H9 (cell line): ENCODE results near the gene JARID2. TPM values are rescaled to one million over a fixed set of nuclear protein-coding genes. Genes with fewer than 3 reads are reported as not detected.

Experiments used
- DNase-seq: peaks from one replicate; pipeline ENCODE4 v3.0.0-alpha.2; 2017
- H2AFZ ChIP-seq: one replicate; pipeline ENCODE4 v1.6.1; 2013; ENCODE audit warnings: mild to moderate bottlenecking, low read length, control low read depth, moderate library complexity
- H2AK5ac ChIP-seq: 2 replicates; pipeline ENCODE4 v1.6.1; 2013; ENCODE audit warnings: low read length, control low read depth, mixed read lengths; ENCODE audit not compliant: insufficient read length
- H2BK120ac ChIP-seq: one replicate; pipeline ENCODE4 v1.6.1; 2013; ENCODE audit warnings: low read depth, mild to moderate bottlenecking, low read length, control low read depth, inconsistent platforms; ENCODE audit not compliant: poor library complexity, severe bottlenecking
- H2BK12ac ChIP-seq: 2 replicates; pipeline ENCODE4 v1.6.1; 2013; ENCODE audit warnings: low read length, control low read depth, mixed read lengths, low read depth; ENCODE audit not compliant: insufficient read length
- H2BK15ac ChIP-seq: 2 replicates; pipeline ENCODE4 v1.6.1; 2013; ENCODE audit warnings: low read depth, low read length, control low read depth
- H2BK20ac ChIP-seq: one replicate; pipeline ENCODE4 v1.6.1; 2013; ENCODE audit warnings: low read depth, mild to moderate bottlenecking, low read length, control low read depth, inconsistent platforms; ENCODE audit not compliant: poor library complexity, severe bottlenecking
- H2BK5ac ChIP-seq: 2 replicates; pipeline ENCODE4 v1.6.1; 2013; ENCODE audit warnings: low read length, control low read depth, mixed read lengths; ENCODE audit not compliant: insufficient read length
- H3K14ac ChIP-seq: 2 replicates; pipeline ENCODE4 v1.6.1; 2013; ENCODE audit warnings: low read length, control low read depth; ENCODE audit not compliant: insufficient read depth
- H3K18ac ChIP-seq: 2 replicates; pipeline ENCODE4 v1.6.1; 2013; ENCODE audit warnings: low read depth, mild to moderate bottlenecking, mixed read lengths, low read length, control low read depth; ENCODE audit not compliant: insufficient read length
- H3K23ac ChIP-seq: 2 replicates; pipeline ENCODE4 v1.6.1; 2013; ENCODE audit warnings: low read length, control low read depth, mixed read lengths, low read depth; ENCODE audit not compliant: insufficient read length
- H3K23me2 ChIP-seq: 2 replicates; pipeline ENCODE4 v1.6.1; 2013; ENCODE audit warnings: low read depth, mild to moderate bottlenecking, mixed read lengths, low read length, control low read depth; ENCODE audit not compliant: insufficient read length, poor library complexity, severe bottlenecking
- H3K27ac ChIP-seq: 2 replicates; pipeline ENCODE4 v1.5.1; 2013; ENCODE audit warnings: low read length, control low read depth, mixed read lengths, low read depth; ENCODE audit not compliant: insufficient read length
- H3K27me3 ChIP-seq: 2 replicates; pipeline ENCODE4 v1.6.1; 2013; ENCODE audit warnings: low read length, control low read depth, inconsistent platforms; ENCODE audit not compliant: insufficient read depth
- H3K4ac ChIP-seq: 2 replicates; pipeline ENCODE4 v1.6.1; 2013; ENCODE audit warnings: low read depth, mild to moderate bottlenecking, control low read depth, inconsistent platforms, low read length, moderate library complexity
- H3K4me1 ChIP-seq: 2 replicates; pipeline ENCODE4 v1.6.1; 2013; ENCODE audit warnings: low read length, control low read depth, inconsistent platforms; ENCODE audit not compliant: insufficient read depth
- H3K4me2 ChIP-seq: 2 replicates; pipeline ENCODE4 v1.6.1; 2013; ENCODE audit warnings: low read length, control low read depth, mixed read lengths; ENCODE audit not compliant: insufficient read length, insufficient read depth
- H3K56ac ChIP-seq: 2 replicates; pipeline ENCODE4 v1.6.1; 2013; ENCODE audit warnings: low read depth, mild to moderate bottlenecking, mixed read lengths, low read length, control low read depth; ENCODE audit not compliant: insufficient read length
- H3K79me1 ChIP-seq: 2 replicates; pipeline ENCODE4 v1.6.1; 2013; ENCODE audit warnings: low read depth, mild to moderate bottlenecking, moderate library complexity, low read length, control low read depth, inconsistent platforms; ENCODE audit not compliant: insufficient read depth, poor library complexity, severe bottlenecking
- H3K79me2 ChIP-seq: 2 replicates; pipeline ENCODE4 v1.6.1; 2013; ENCODE audit warnings: low read length, control low read depth, inconsistent platforms; ENCODE audit not compliant: insufficient read depth
- H3K9ac ChIP-seq: 2 replicates; pipeline ENCODE4 v1.6.1; 2013; ENCODE audit warnings: low read length, control low read depth, mixed read lengths; ENCODE audit not compliant: insufficient read length; ENCODE audit errors: extremely low read depth
- H3K9me3 ChIP-seq: one replicate; pipeline ENCODE4 v1.6.1; 2013; ENCODE audit warnings: low read depth, low read length, inconsistent platforms; ENCODE audit not compliant: control insufficient read depth
- H3T11ph ChIP-seq: one replicate; pipeline ENCODE4 v1.6.1; 2013; ENCODE audit warnings: mild to moderate bottlenecking, low read length, control low read depth, inconsistent platforms
- H4K20me1 ChIP-seq: one replicate; pipeline ENCODE4 v1.6.1; 2013; ENCODE audit not compliant: control insufficient read depth, insufficient read length, insufficient read depth
- H4K5ac ChIP-seq: 2 replicates; pipeline ENCODE4 v1.6.1; 2013; ENCODE audit warnings: low read depth, mild to moderate bottlenecking, mixed read lengths, low read length, control low read depth; ENCODE audit not compliant: insufficient read length
- H4K8ac ChIP-seq: replicated peaks from 2 replicates; pipeline ENCODE4 v1.6.1; 2013; ENCODE audit warnings: low read length, control low read depth, mixed read lengths, low read depth; ENCODE audit not compliant: insufficient read length
- H4K91ac ChIP-seq: 2 replicates; pipeline ENCODE4 v1.6.1; 2013; ENCODE audit warnings: low read depth, mild to moderate bottlenecking, moderate library complexity, mixed read lengths, low read length, control low read depth; ENCODE audit not compliant: insufficient read length
- H3K27ac Mint-ChIP-seq, 3 experiments: 2 replicates in 2 of 3; 3 replicates in 1 of 3; pipeline ENCODE4 v1.8.0; 2020 to 2021; ENCODE audit warnings: mixed read lengths in 3 of 3, mild to moderate bottlenecking in 1 of 3, moderate library complexity in 1 of 3
- H3K27me3 Mint-ChIP-seq: 2 replicates; pipeline ENCODE4 v1.8.0; 2021; ENCODE audit warnings: low read depth, mild to moderate bottlenecking, moderate library complexity, mixed read lengths
- H3K36me3 Mint-ChIP-seq, 3 experiments: 2 replicates in 2 of 3; 3 replicates in 1 of 3; pipeline ENCODE4 v1.8.0; 2020 to 2021; ENCODE audit warnings: low read depth in 3 of 3, mixed read lengths in 3 of 3; ENCODE audit not compliant: insufficient read depth in 1 of 3
- H3K4me1 Mint-ChIP-seq, 2 experiments: 2 replicates each; pipeline ENCODE4 v1.8.0; 2020; ENCODE audit warnings: mixed read lengths in 2 of 2
- H3K4me3 Mint-ChIP-seq, 2 experiments: 2 replicates in 1 of 2; 3 replicates in 1 of 2; pipeline ENCODE4 v1.8.0; 2020 to 2021; ENCODE audit warnings: mild to moderate bottlenecking in 2 of 2, mixed read lengths in 2 of 2, moderate library complexity in 1 of 2
- H3K9me3 Mint-ChIP-seq, 2 experiments: 2 replicates in 1 of 2; 3 replicates in 1 of 2; pipeline ENCODE4 v1.8.0; 2020; ENCODE audit warnings: mild to moderate bottlenecking in 2 of 2, mixed read lengths in 2 of 2, moderate library complexity in 1 of 2
- WGBS: extraction: QIAGEN DNeasy Blood & Tissue Kit; methylation state at CpG from one replicate; pipeline ENCODE4 v1.1.7; 2013; ENCODE audit warnings: missing lambda C conversion rate, low lambda C conversion rate, mixed read lengths; ENCODE audit not compliant: insufficient read length; ENCODE audit errors: extremely low coverage; 5-methylcytosine and 5-hydroxymethylcytosine counted together
- total RNA-seq: library from RNA; stranded (reverse); gene quantifications from 2 replicates; pipeline ENCODE4 v1.2.1, GENCODE V29; 2021
- TF ChIP-seq, protein P1 (sequence below): fragments of 200-600 bp; sonication (generic); conservative IDR thresholded peaks from 3 replicates; pipeline ENCODE4 v1.8.0; 2021; ENCODE audit warnings: antibody characterized with exemption, mild to moderate bottlenecking

JARID2 gene
- total RNA-seq, 1 experiment from 2014 or later, result 174 TPM

DNA sequence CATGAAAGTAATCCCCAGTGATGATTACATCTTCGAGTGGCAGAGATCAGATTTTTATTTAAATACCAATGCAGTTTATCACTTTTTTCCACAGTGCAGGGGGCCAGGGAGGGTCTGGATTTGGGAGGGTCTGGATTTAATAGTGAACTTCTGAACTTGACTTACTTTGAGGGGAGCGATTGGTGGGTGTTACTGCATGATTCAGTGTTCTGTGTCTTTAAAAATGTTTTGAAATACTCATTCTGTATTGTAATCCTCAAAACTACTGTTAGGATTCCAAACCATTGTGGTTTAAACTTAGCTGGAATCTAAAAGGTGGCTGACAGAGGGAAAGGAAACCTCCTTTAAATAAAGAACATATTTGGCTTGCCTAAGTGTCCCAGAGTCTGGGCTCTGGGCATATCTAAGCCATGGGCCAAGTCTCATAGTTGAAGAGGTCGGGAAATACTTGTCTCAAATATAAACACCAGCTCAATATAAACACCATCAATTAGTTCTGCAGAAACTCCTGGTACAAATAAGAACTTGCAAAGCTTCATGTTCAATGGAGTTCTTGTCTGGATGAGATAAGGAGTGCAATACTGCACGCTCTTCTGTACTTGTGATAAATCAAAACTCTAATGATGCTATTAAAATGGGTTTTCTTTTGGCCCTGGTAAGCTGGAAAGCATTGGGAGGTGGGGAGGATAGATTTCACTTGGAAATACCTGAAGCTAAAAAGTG, 14.4 kb downstream of the JARID2 start:
- peaks cover 27% of the 10 kb centered on the region for H3K4me1 ChIP-seq

More for the DNA sequence above, 14.4 kb downstream of the JARID2 start:
- Histone ChIP-seq H3K4ac (no peak overlapping the region), H3K18ac (no peak overlapping the region), H3K27ac (no peak overlapping the region), H3K27me3 (no peaks in the 10 kb centered on the region), H2BK5ac (no peak overlapping the region), H4K8ac (no peak overlapping the region), H2AFZ (no peak overlapping the region), H4K5ac (no peak overlapping the region), H3K79me1 (no peaks in the 10 kb centered on the region), H2BK120ac (no peak overlapping the region), H3T11ph (no peak overlapping the region), H4K20me1 (no peaks in the 10 kb centered on the region), H3K9ac (no peak overlapping the region), H3K9me3 (no peaks in the 10 kb centered on the region), H2BK20ac (no peak overlapping the region), H4K91ac (no peak overlapping the region), H2AK5ac (no peak overlapping the region), H2BK15ac (no peak overlapping the region), H3K23me2 (peaks cover 3% of the 10 kb centered on the region), H2BK12ac (no peak overlapping the region), H3K4me2 (no peak overlapping the region), H3K56ac (no peak overlapping the region), H3K23ac (no peak overlapping the region), H3K79me2 (peaks cover 97% of the 10 kb centered on the region), H3K14ac (no peak overlapping the region)
- peaks cover 90 to 93% of the 10 kb centered on the region in 2 experiments for H3K4me1 Mint-ChIP-seq
- H3K4me3 Mint-ChIP-seq, result peak overlapping the region in 1 of 2 experiments; percentile 6; a peak in 3 of 5 replicates
- H3K36me3 Mint-ChIP-seq, result peaks cover 8 to 38% (median 19%) of the 10 kb centered on the region in 3 experiments; a peak in 6 of 7 replicates
- DNase-seq, result no peak
- H3K27ac Mint-ChIP-seq, result peak overlapping the region in 1 of 3 experiments; percentile 75; a peak in 3 of 7 replicates
- no peaks in the 10 kb centered on the region for H3K27me3 Mint-ChIP-seq
- H3K9me3 Mint-ChIP-seq, result no peaks in the 10 kb centered on the region
- no CpG with 5 or more reads among the region's 4 CpGs for WGBS
- TF ChIP-seq, protein P1, sequence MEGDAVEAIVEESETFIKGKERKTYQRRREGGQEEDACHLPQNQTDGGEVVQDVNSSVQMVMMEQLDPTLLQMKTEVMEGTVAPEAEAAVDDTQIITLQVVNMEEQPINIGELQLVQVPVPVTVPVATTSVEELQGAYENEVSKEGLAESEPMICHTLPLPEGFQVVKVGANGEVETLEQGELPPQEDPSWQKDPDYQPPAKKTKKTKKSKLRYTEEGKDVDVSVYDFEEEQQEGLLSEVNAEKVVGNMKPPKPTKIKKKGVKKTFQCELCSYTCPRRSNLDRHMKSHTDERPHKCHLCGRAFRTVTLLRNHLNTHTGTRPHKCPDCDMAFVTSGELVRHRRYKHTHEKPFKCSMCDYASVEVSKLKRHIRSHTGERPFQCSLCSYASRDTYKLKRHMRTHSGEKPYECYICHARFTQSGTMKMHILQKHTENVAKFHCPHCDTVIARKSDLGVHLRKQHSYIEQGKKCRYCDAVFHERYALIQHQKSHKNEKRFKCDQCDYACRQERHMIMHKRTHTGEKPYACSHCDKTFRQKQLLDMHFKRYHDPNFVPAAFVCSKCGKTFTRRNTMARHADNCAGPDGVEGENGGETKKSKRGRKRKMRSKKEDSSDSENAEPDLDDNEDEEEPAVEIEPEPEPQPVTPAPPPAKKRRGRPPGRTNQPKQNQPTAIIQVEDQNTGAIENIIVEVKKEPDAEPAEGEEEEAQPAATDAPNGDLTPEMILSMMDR, result no peak
